Gastroesophageal sphincter (tissue), 3 donors: Measurements from ENCODE around the gene POU2F1.

Experiments
- CTCF ChIP-seq, 4 experiments: fragments of 200-600 bp in 2 of 4; fragments of 450-650 bp in 2 of 4; sonication (generic) in 1 of 4; IDR thresholded peaks; one replicate each; pipeline ENCODE4 v1.5.1; 2017 to 2019; ENCODE audit warnings: antibody characterized with exemption in 4 of 4, mild to moderate bottlenecking in 2 of 4, moderate library complexity in 2 of 4
- EP300 ChIP-seq: sonication (generic); formaldehyde crosslinking; IDR thresholded peaks from one replicate; pipeline ENCODE4 v1.6.1; 2017; ENCODE audit warnings: antibody characterized with exemption, mild to moderate bottlenecking
- POLR2A ChIP-seq, 2 donors: fragments of 450-650 bp; IDR thresholded peaks; one replicate each; pipeline ENCODE4 v1.6.1; 2017; ENCODE audit warnings: antibody characterized with exemption in 2 of 2, mild to moderate bottlenecking in 2 of 2, moderate library complexity in 1 of 2
- POLR2AphosphoS5 ChIP-seq: sonication (generic); formaldehyde crosslinking; IDR thresholded peaks from one replicate; pipeline ENCODE4 v1.6.1; 2017; ENCODE audit warnings: antibody characterized with exemption

GRCh38 chr1:167310732-167311131 lies 90.0 kb downstream of the POU2F1 start:
- TF ChIP-seq POLR2AphosphoS5 (no peak), CTCF (IDR thresholded peaks at IDR 0.05) (no peak), POLR2A (IDR thresholded peaks at IDR 0.05) (no peak), EP300 (no peak)
